Gastroesophageal sphincter (tissue), 4 donors: Measurements from ENCODE around the gene MYH14. TPM values are rescaled to one million over a fixed set of nuclear protein-coding genes. Genes with fewer than 3 reads are reported as not detected.

Experiments
- ATAC-seq: fragments of 150-250 bp; one replicate; pipeline ENCODE4 v1.9.1; 2016; ENCODE audit warnings: mild to moderate bottlenecking, moderate library complexity
- H3K27ac ChIP-seq, 4 donors: fragments of 200-600 bp; sonication (generic) in 3 of 4; 1 replicate in 3 of 4; 2 replicates in 1 of 4; pipeline ENCODE4 v1.5.1; 2016 to 2019
- H3K27me3 ChIP-seq: fragments of 200-600 bp; sonication (generic); one replicate; pipeline ENCODE4 v1.5.1; 2019
- H3K36me3 ChIP-seq, 2 donors: fragments of 200-600 bp; sonication (generic); one replicate each; pipeline ENCODE4 v1.5.1; 2019; ENCODE audit warnings: control low read depth in 1 of 2
- H3K4me1 ChIP-seq, 3 donors: fragments of 200-600 bp; sonication (generic); 1 replicate in 2 of 3; 2 replicates in 1 of 3; pipeline ENCODE4 v1.5.1; 2016 to 2019; ENCODE audit warnings: control low read depth in 2 of 3
- H3K4me3 ChIP-seq, 2 donors: fragments of 200-600 bp; sonication (generic); one replicate each; pipeline ENCODE4 v1.5.1; 2019; ENCODE audit warnings: mild to moderate bottlenecking in 1 of 2, moderate library complexity in 1 of 2
- H3K9me3 ChIP-seq, 3 donors: fragments of 200-600 bp; sonication (generic); one replicate each; pipeline ENCODE4 v1.5.1; 2017 to 2019; ENCODE audit warnings: control low read depth in 2 of 3
- CTCF ChIP-seq, 4 experiments: fragments of 200-600 bp in 2 of 4; fragments of 450-650 bp in 2 of 4; sonication (generic) in 1 of 4; IDR thresholded peaks; one replicate each; pipeline ENCODE4 v1.5.1; 2017 to 2019; ENCODE audit warnings: antibody characterized with exemption in 4 of 4, mild to moderate bottlenecking in 2 of 4, moderate library complexity in 2 of 4
- EP300 ChIP-seq: sonication (generic); formaldehyde crosslinking; IDR thresholded peaks from one replicate; pipeline ENCODE4 v1.6.1; 2017; ENCODE audit warnings: antibody characterized with exemption, mild to moderate bottlenecking
- POLR2A ChIP-seq, 2 donors: fragments of 450-650 bp; IDR thresholded peaks; one replicate each; pipeline ENCODE4 v1.6.1; 2017; ENCODE audit warnings: antibody characterized with exemption in 2 of 2, mild to moderate bottlenecking in 2 of 2, moderate library complexity in 1 of 2
- POLR2AphosphoS5 ChIP-seq: sonication (generic); formaldehyde crosslinking; IDR thresholded peaks from one replicate; pipeline ENCODE4 v1.6.1; 2017; ENCODE audit warnings: antibody characterized with exemption
- WGBS, 2 donors: methylation state at CpG; one replicate each; pipeline ENCODE4 v1.1.5; 2018; ENCODE audit warnings: low coverage in 1 of 2; 5-methylcytosine and 5-hydroxymethylcytosine counted together
- total RNA-seq, 4 donors: library from RNA; depleted of rRNA; stranded (reverse); fragments of >200 nt; gene quantifications; one replicate each; pipeline ENCODE4 v1.1.0, GENCODE V29; 2016

Gene MYH14
- total RNA-seq, 4 donors from 2014 or later = 3.5 to 10.0 (median 6.1) TPM

- H3K4me1 ChIP-seq = no peaks in the 10 kb centered on the region
- TF ChIP-seq POLR2AphosphoS5 (no peak), EP300 (no peak), CTCF (IDR thresholded peaks at IDR 0.05) (no peak), POLR2A (IDR thresholded peaks at IDR 0.05) (no peak)
- H3K4me3 ChIP-seq = no peak overlapping the region
- 76 to 85% methylated on average over 4 to 5 of the region's 5 CpGs for WGBS, 2 donors
- ATAC-seq = no peak
- H3K9me3 ChIP-seq = peaks cover 0 to 10% (median 0%) of the 10 kb centered on the region in 3 donors
- H3K36me3 ChIP-seq = no peaks in the 10 kb centered on the region
- H3K27ac ChIP-seq = no peak overlapping the region
- peaks cover 62% of the 10 kb centered on the region for H3K27me3 ChIP-seq
Observed at GRCh38 chr19:50181121-50181520, 22.3 kb upstream of the MYH14 start.

- H3K36me3 ChIP-seq = no peaks in the 10 kb centered on the region
- peaks cover 0 to 10% (median 0%) of the 10 kb centered on the region in 3 donors for H3K9me3 ChIP-seq
- H3K4me1 ChIP-seq = no peaks in the 10 kb centered on the region
- TF ChIP-seq POLR2AphosphoS5 (no peak), CTCF (IDR thresholded peaks at IDR 0.05) (no peak), POLR2A (IDR thresholded peaks at IDR 0.05) (no peak), EP300 (no peak)
- H3K4me3 ChIP-seq = no peak overlapping the region
- 6 to 8% methylated on average over 1 of the region's 1 CpG for WGBS, 2 donors
- no peak for ATAC-seq
- no peak overlapping the region for H3K27ac ChIP-seq
- H3K27me3 ChIP-seq = peaks cover 62% of the 10 kb centered on the region
Observed at GRCh38 chr19:50184196-50184595, 19.2 kb upstream of the MYH14 start.

GRCh38 chr19:50187937-50188336, 15.5 kb upstream of the MYH14 start:
- no peak overlapping the region for H3K27ac ChIP-seq
- 44 to 88% methylated on average over 1 to 6 of the region's 13 CpGs for WGBS, 2 donors
- ATAC-seq = no peak

GRCh38 chr19:50189331-50189730, 14.1 kb upstream of the MYH14 start:
- H3K4me1 ChIP-seq = no peaks in the 10 kb centered on the region
- no peak for ATAC-seq
- no peak overlapping the region for H3K4me3 ChIP-seq
- WGBS, 2 donors = 65 to 66% methylated on average over 6 to 8 of the region's 8 CpGs
- TF ChIP-seq POLR2A (IDR thresholded peaks at IDR 0.05) = no peak
- TF ChIP-seq POLR2AphosphoS5 = no peak
- TF ChIP-seq CTCF (IDR thresholded peaks at IDR 0.05) = no peak
- no peak for TF ChIP-seq EP300
- no peaks in the 10 kb centered on the region for H3K36me3 ChIP-seq
- H3K9me3 ChIP-seq = peaks cover 0 to 6% (median 0%) of the 10 kb centered on the region in 3 donors
- H3K27ac ChIP-seq = no peak overlapping the region
- peaks cover 68% of the 10 kb centered on the region for H3K27me3 ChIP-seq

More at GRCh38 chr19:50187937-50188336, 15.5 kb upstream of the MYH14 start:
- H3K4me3 ChIP-seq = no peak overlapping the region
- H3K9me3 ChIP-seq = peaks cover 0 to 6% (median 0%) of the 10 kb centered on the region in 3 donors
- H3K4me1 ChIP-seq = no peaks in the 10 kb centered on the region
- no peaks in the 10 kb centered on the region for H3K36me3 ChIP-seq
- TF ChIP-seq POLR2A (IDR thresholded peaks at IDR 0.05) (no peak), POLR2AphosphoS5 (no peak), EP300 (no peak), CTCF (IDR thresholded peaks at IDR 0.05) (no peak)
- H3K27me3 ChIP-seq = peaks cover 61% of the 10 kb centered on the region

GRCh38 chr19:50190439-50190891, 13.0 kb upstream of the MYH14 start:
- H3K27ac ChIP-seq = no peak overlapping the region
- TF ChIP-seq POLR2AphosphoS5 = no peak
- no peak for TF ChIP-seq EP300
- no peak for TF ChIP-seq CTCF (IDR thresholded peaks at IDR 0.05)
- no peak for TF ChIP-seq POLR2A (IDR thresholded peaks at IDR 0.05)
- ATAC-seq = no peak
- H3K27me3 ChIP-seq = peaks cover 73% of the 10 kb centered on the region
- 61 to 73% methylated on average over 8 of the region's 8 CpGs for WGBS, 2 donors
- peaks cover 0 to 6% (median 0%) of the 10 kb centered on the region in 3 donors for H3K9me3 ChIP-seq
- no peaks in the 10 kb centered on the region for H3K4me1 ChIP-seq
- no peaks in the 10 kb centered on the region for H3K36me3 ChIP-seq
- no peak overlapping the region for H3K4me3 ChIP-seq
